Pancreas (tissue), 10 donors: ENCODE measurements around the gene DDAH1. TPM values are rescaled to one million over a fixed set of nuclear protein-coding genes. Genes with fewer than 3 reads are reported as not detected.

ENCODE experiments used
- ATAC-seq, 4 donors: fragments of 200-7000 bp; cut with Tn5 transposase; one replicate each; pipeline versions ENCODE4 v1.8.0 to v1.9.1; 2020; ENCODE audit warnings: mild to moderate bottlenecking in 4 of 4, moderate library complexity in 4 of 4
- DNase-seq, 6 donors: peaks; one replicate each; pipeline ENCODE4 v3.0.0-alpha.2; 2020
- FAIRE-seq: peaks from 2 replicates; lab custom pipeline; 2012; peaks lifted over from hg19 to GRCh38; lab: Jason Lieb, UNC
- H3K27ac ChIP-seq, 4 donors: fragments of 200-600 bp; sonication (generic); 1 replicate in 3 of 4; 2 replicates in 1 of 4; pipeline versions ENCODE4 v1.5.0 to v1.8.0; 2020
- H3K27me3 ChIP-seq, 4 donors: fragments of 200-600 bp; one replicate each; pipeline ENCODE4 v1.8.0; 2021
- H3K36me3 ChIP-seq, 3 donors: fragments of 200-600 bp; sonication (generic) in 1 of 3; one replicate each; pipeline versions ENCODE4 v1.5.0 to v1.8.0; 2020 to 2021
- H3K4me1 ChIP-seq, 3 donors: fragments of 200-600 bp; one replicate each; pipeline ENCODE4 v1.8.0; 2021
- H3K4me3 ChIP-seq, 4 donors: fragments of 200-600 bp; sonication (generic) in 2 of 4; one replicate each; pipeline versions ENCODE4 v1.5.0 to v1.8.0; 2020 to 2021
- H3K9me3 ChIP-seq, 4 donors: fragments of 200-600 bp; one replicate each; pipeline ENCODE4 v1.8.0; 2021
- CTCF ChIP-seq, 4 donors: fragments of 200-600 bp; sonication (generic) in 3 of 4; IDR thresholded peaks; one replicate each; pipeline versions ENCODE4 v1.5.0 to v1.8.0; 2021; ENCODE audit warnings: antibody characterized with exemption in 4 of 4
- WGBS, 2 donors: extraction: QIAGEN DNeasy Blood & Tissue Kit; methylation state at CpG; one replicate each; pipeline ENCODE4 v1.1.7; 2013; 5-methylcytosine and 5-hydroxymethylcytosine counted together
- intact Hi-C, 3 donors: fragments of 100-400 bp; cut with DNase I; formaldehyde crosslinking; loops; one replicate each; pipeline versions ENCODE4 v1.11.1 to v1.14.2; 2022
- polyA plus RNA-seq, 2 donors: library from polyadenylated mRNA; stranded (reverse); fragments of 200-250 nt; gene quantifications; one replicate each; pipeline ENCODE4 v1.2.3, GENCODE V29; 2013
- total RNA-seq, 6 donors: library from RNA; stranded (reverse); fragmentation: NEBNext Ultra II Directional in 4 of 6; extraction: Animal tissue kit (Norgen Biotek cat#: 25700) in 4 of 6; gene quantifications; one replicate each; pipeline versions ENCODE4 v1.2.1 to v1.2.4, GENCODE V29; 2021 to 2023
- donor health status: healthy with polysubstance abuse.
- donor health status: DM: no; HTN: no; CAD: no; lungs with moderate emphysema.
- donor health status: DM: no; HTN: no; CAD: no.
- donor health status: control.
- donor health status: control.
- donor health status: Bipolar disorder and iron deficiency.
- donor health status: DM: yes; HTN: yes; CAD: no.
- donor health status: DM: no; HTN: no; CAD: no.
- donor health status: DM: no; HTN: no; CAD: no.
- donor health status: DM: yes; HTN: yes; CAD: no.

Gene DDAH1
- total and polyA plus RNA-seq, 8 donors = 8.1 to 34.2 (median 22.2) TPM

- no peak for ATAC-seq
- 93 to 95% methylated on average over 2 of the region's 2 CpGs for WGBS, 2 donors
Measured at GRCh38 chr1:85396194-85396593, 68.8 kb downstream of the DDAH1 start.

GRCh38 chr1:85394130-85394529, 70.8 kb downstream of the DDAH1 start:
- Histone ChIP-seq H3K4me3 (no peak overlapping the region), H3K27ac (no peak overlapping the region), H3K4me1 (peaks cover 0 to 16% (median 0%) of the 10 kb centered on the region in 3 donors), H3K9me3 (no peaks in the 10 kb centered on the region), H3K36me3 (no peaks in the 10 kb centered on the region), H3K27me3 (no peaks in the 10 kb centered on the region)
- 95% methylated on average over 2 of the region's 2 CpGs for WGBS, 2 donors
- FAIRE-seq (no peak), ATAC-seq (no peak), DNase-seq (no peak)
- intact Hi-C loops = no loop called here
- TF ChIP-seq CTCF (IDR thresholded peaks at IDR 0.05) = no peak

More at GRCh38 chr1:85396194-85396593, 68.8 kb downstream of the DDAH1 start:
- FAIRE-seq = no peak
- no peak for TF ChIP-seq CTCF (IDR thresholded peaks at IDR 0.05)
- no peaks in the 10 kb centered on the region for H3K9me3 ChIP-seq
- no peak for DNase-seq
- no peaks in the 10 kb centered on the region for H3K36me3 ChIP-seq
- H3K4me1 ChIP-seq = peaks cover 0 to 23% (median 8%) of the 10 kb centered on the region in 3 donors
- no peak overlapping the region for H3K27ac ChIP-seq
- intact Hi-C loops = no loop called here
- H3K27me3 ChIP-seq = no peaks in the 10 kb centered on the region
- no peak overlapping the region for H3K4me3 ChIP-seq

- intact Hi-C loops = no loop called here
- ATAC-seq (no peak), DNase-seq (no peak), FAIRE-seq (no peak)
- Histone ChIP-seq H3K9me3 (no peaks in the 10 kb centered on the region), H3K36me3 (no peaks in the 10 kb centered on the region), H3K27me3 (no peaks in the 10 kb centered on the region), H3K4me3 (no peak overlapping the region), H3K4me1 (peaks cover 0 to 16% (median 0%) of the 10 kb centered on the region in 3 donors), H3K27ac (no peak overlapping the region)
- no peak for TF ChIP-seq CTCF (IDR thresholded peaks at IDR 0.05)
Measured at GRCh38 chr1:85393490-85393889, 71.5 kb downstream of the DDAH1 start.

GRCh38 chr1:85388416-85388815, 76.5 kb downstream of the DDAH1 start:
- H3K4me1 ChIP-seq = no peaks in the 10 kb centered on the region
- no peak overlapping the region for H3K27ac ChIP-seq
- no peaks in the 10 kb centered on the region for H3K27me3 ChIP-seq
- no peak for TF ChIP-seq CTCF (IDR thresholded peaks at IDR 0.05)
- H3K36me3 ChIP-seq = no peaks in the 10 kb centered on the region
- ATAC-seq (no peak), FAIRE-seq (no peak), DNase-seq (no peak)
- H3K9me3 ChIP-seq = no peaks in the 10 kb centered on the region
- intact Hi-C loops = no loop called here
- H3K4me3 ChIP-seq = no peak overlapping the region

GRCh38 chr1:85387781-85388180, 77.2 kb downstream of the DDAH1 start:
- no peaks in the 10 kb centered on the region for H3K4me1 ChIP-seq
- no peaks in the 10 kb centered on the region for H3K36me3 ChIP-seq
- no peak overlapping the region for H3K27ac ChIP-seq
- no peak overlapping the region for H3K4me3 ChIP-seq
- no peak for FAIRE-seq
- H3K9me3 ChIP-seq = no peaks in the 10 kb centered on the region
- intact Hi-C loops = no loop called here
- WGBS, 2 donors = 72 to 76% methylated on average over 2 of the region's 2 CpGs
- no peaks in the 10 kb centered on the region for H3K27me3 ChIP-seq
- ATAC-seq = no peak
- DNase-seq = no peak
- TF ChIP-seq CTCF (IDR thresholded peaks at IDR 0.05) = no peak
